Measurements from ENCODE around the gene TMEM101.
"Not testable (repeated sequence)": the region's sequence is repeated elsewhere in the genome, so short reads cannot be mapped to it uniquely, and the experiment has no call there.

TMEM101 gene

GRCh38 chr17:44049294-44050060, 34.7 kb upstream of the TMEM101 start:
- DNase-seq (ENCODE audit: low spot score), result no peak

GRCh38 chr17:44046893-44047292, 32.1 kb upstream of the TMEM101 start:
- DNase-seq (ENCODE audit: low spot score), result not testable (repeated sequence)

More at GRCh38 chr17:44049294-44050060, 34.7 kb upstream of the TMEM101 start:
- TF ChIP-seq CTCF (IDR thresholded peaks at IDR 0.05; ENCODE audit: extremely low read depth, missing control alignments), result no peak

- no peak for DNase-seq (ENCODE audit: low spot score)
- no peak for TF ChIP-seq CTCF (IDR thresholded peaks at IDR 0.05; ENCODE audit: extremely low read depth, missing control alignments)
Measured at GRCh38 chr17:44045486-44045885, 30.7 kb upstream of the TMEM101 start.

GRCh38 chr17:44044071-44044470, 29.3 kb upstream of the TMEM101 start:
- TF ChIP-seq CTCF (IDR thresholded peaks at IDR 0.05; ENCODE audit: extremely low read depth, missing control alignments), result no peak
- DNase-seq (ENCODE audit: low spot score), result no peak

- TF ChIP-seq CTCF (IDR thresholded peaks at IDR 0.05; ENCODE audit: extremely low read depth, missing control alignments), result no peak
- no peak for DNase-seq (ENCODE audit: low spot score)
Measured at GRCh38 chr17:44043272-44043696, 28.5 kb upstream of the TMEM101 start.

- no peak for DNase-seq (ENCODE audit: low spot score)
- TF ChIP-seq CTCF (IDR thresholded peaks at IDR 0.05; ENCODE audit: extremely low read depth, missing control alignments), result no peak
Measured at GRCh38 chr17:44039829-44040635, 25.3 kb upstream of the TMEM101 start.

GRCh38 chr17:44038604-44039011, 23.8 kb upstream of the TMEM101 start:
- no peak for DNase-seq (ENCODE audit: low spot score)
- TF ChIP-seq CTCF (IDR thresholded peaks at IDR 0.05; ENCODE audit: extremely low read depth, missing control alignments), result no peak
